ENCODE measurements around the gene CCDC61. TPM values are rescaled to one million over a fixed set of nuclear protein-coding genes. Genes with fewer than 3 reads are reported as not detected.

The CCDC61 gene
- total and polyA plus RNA-seq, 2 experiments from 2014 or later, result 5.8 to 8.8 TPM

- Histone ChIP-seq H3K27ac (no peak overlapping the region), H3K4me3 (no peak overlapping the region), H3K27me3 (peaks cover 15% of the 10 kb centered on the region), H3K9me3 (ENCODE audit: low read depth) (no peaks in the 10 kb centered on the region), H3K36me3 (no peaks in the 10 kb centered on the region), H3K4me1 (ENCODE audit: low read depth) (no peaks in the 10 kb centered on the region)
- TF ChIP-seq CTCF (IDR thresholded peaks at IDR 0.05; ENCODE audit: low read depth, low read length), result no peak
- no peak for DNase-seq (ENCODE audit: low read depth in 1 of 2, low spot score in 1 of 2)
These were observed 34.6 kb upstream of the CCDC61 start for GRCh38 chr19:45960595-45961235.

GRCh38 chr19:45962021-45962420 is 33.2 kb upstream of the CCDC61 start:
- Histone ChIP-seq H3K36me3 (no peaks in the 10 kb centered on the region), H3K27ac (no peak overlapping the region), H3K4me3 (no peak overlapping the region), H3K9me3 (ENCODE audit: low read depth) (no peaks in the 10 kb centered on the region), H3K4me1 (ENCODE audit: low read depth) (no peaks in the 10 kb centered on the region), H3K27me3 (peaks cover 15% of the 10 kb centered on the region)
- no peak for DNase-seq (ENCODE audit: low read depth in 1 of 2, low spot score in 1 of 2)
- TF ChIP-seq CTCF (IDR thresholded peaks at IDR 0.05; ENCODE audit: low read depth, low read length), result no peak

GRCh38 chr19:45967246-45967645 is 28.0 kb upstream of the CCDC61 start:
- TF ChIP-seq CTCF (IDR thresholded peaks at IDR 0.05; ENCODE audit: low read depth, low read length), result no peak
- no peaks in the 10 kb centered on the region for H3K9me3 ChIP-seq (ENCODE audit: low read depth)
- H3K36me3 ChIP-seq, result no peaks in the 10 kb centered on the region
- no peaks in the 10 kb centered on the region for H3K4me1 ChIP-seq (ENCODE audit: low read depth)
- DNase-seq (ENCODE audit: low read depth in 1 of 2, low spot score in 1 of 2), result no peak
- H3K4me3 ChIP-seq, result no peak overlapping the region
- H3K27ac ChIP-seq, result no peak overlapping the region
- peaks cover 22% of the 10 kb centered on the region for H3K27me3 ChIP-seq

- peaks cover 34% of the 10 kb centered on the region for H3K27me3 ChIP-seq
- TF ChIP-seq CTCF (IDR thresholded peaks at IDR 0.05; ENCODE audit: low read depth, low read length), result no peak
- H3K4me3 ChIP-seq, result no peak overlapping the region
- no peaks in the 10 kb centered on the region for H3K36me3 ChIP-seq
- H3K9me3 ChIP-seq (ENCODE audit: low read depth), result no peaks in the 10 kb centered on the region
- no peaks in the 10 kb centered on the region for H3K4me1 ChIP-seq (ENCODE audit: low read depth)
- no peak overlapping the region for H3K27ac ChIP-seq
- DNase-seq (ENCODE audit: low read depth in 1 of 2, low spot score in 1 of 2), result no peak
These were observed 26.6 kb upstream of the CCDC61 start for GRCh38 chr19:45968626-45969025.

- peaks cover 45% of the 10 kb centered on the region for H3K27me3 ChIP-seq
- H3K9me3 ChIP-seq (ENCODE audit: low read depth), result no peaks in the 10 kb centered on the region
- H3K4me1 ChIP-seq (ENCODE audit: low read depth), result no peaks in the 10 kb centered on the region
- H3K36me3 ChIP-seq, result no peaks in the 10 kb centered on the region
- no peak overlapping the region for H3K27ac ChIP-seq
- TF ChIP-seq CTCF (IDR thresholded peaks at IDR 0.05; ENCODE audit: low read depth, low read length), result no peak
- H3K4me3 ChIP-seq, result no peak overlapping the region
- no peak for DNase-seq (ENCODE audit: low read depth in 1 of 2, low spot score in 1 of 2)
These were observed 25.6 kb upstream of the CCDC61 start for GRCh38 chr19:45969676-45970075.
